CD14-positive monocyte (primary cell): ENCODE measurements around the gene FAM241B. TPM values are rescaled to one million over a fixed set of nuclear protein-coding genes. Genes with fewer than 3 reads are reported as not detected.

Source experiments
- DNase-seq, 3 donors: peaks; one replicate each; pipeline ENCODE4 v3.0.0-alpha.2; 2011 to 2022
- H2AFZ ChIP-seq: 2 replicates; pipeline ENCODE4 v1.6.0; 2012; ENCODE audit warnings: mild to moderate bottlenecking, low read depth, low read length, inconsistent platforms; ENCODE audit not compliant: insufficient read depth, poor library complexity, severe bottlenecking
- H3K27ac ChIP-seq, 2 donors: 1 replicate in 1 of 2; 2 replicates in 1 of 2; pipeline ENCODE4 v1.5.1; 2012 to 2013; ENCODE audit warnings: low read length in 2 of 2, control low read depth in 1 of 2, inconsistent platforms in 1 of 2, low read depth in 1 of 2, mild to moderate bottlenecking in 1 of 2
- H3K27me3 ChIP-seq, 2 donors: one replicate each; pipeline versions ENCODE4 v1.6.0 to v1.6.1; 2011 to 2013; ENCODE audit warnings: low read length in 2 of 2; ENCODE audit not compliant: control insufficient read depth in 2 of 2, insufficient read depth in 2 of 2
- H3K36me3 ChIP-seq, 2 donors: replicated peaks in 1 of 2; 1 replicate in 1 of 2; 2 replicates in 1 of 2; pipeline versions ENCODE4 v1.5.1 to v1.6.1; 2012 to 2013; ENCODE audit warnings: low read length in 2 of 2, control low read depth in 1 of 2, inconsistent platforms in 1 of 2, mild to moderate bottlenecking in 1 of 2; ENCODE audit not compliant: insufficient read depth in 2 of 2, control insufficient read depth in 1 of 2
- H3K4me1 ChIP-seq, 2 donors: 1 replicate in 1 of 2; 2 replicates in 1 of 2; pipeline versions ENCODE4 v1.5.1 to v1.6.1; 2012 to 2013; ENCODE audit warnings: low read length in 2 of 2, control low read depth in 1 of 2, inconsistent platforms in 1 of 2, mild to moderate bottlenecking in 1 of 2, moderate library complexity in 1 of 2; ENCODE audit not compliant: insufficient read depth in 2 of 2, control insufficient read depth in 1 of 2
- H3K4me2 ChIP-seq: replicated peaks from 2 replicates; pipeline ENCODE3; 2012; ENCODE audit warnings: low read length, moderate library complexity, mild to moderate bottlenecking; ENCODE audit not compliant: poor library complexity, severe bottlenecking; ENCODE audit errors: extremely low read depth
- H3K4me3 ChIP-seq, 3 experiments: fragments of 200-600 bp in 1 of 3; sonication (generic) in 1 of 3; replicated peaks in 1 of 3; 1 replicate in 2 of 3; 2 replicates in 1 of 3; pipeline ENCODE4 v1.5.1; 2011 to 2013; ENCODE audit warnings: low read length in 3 of 3, mild to moderate bottlenecking in 3 of 3, control low read depth in 2 of 3, low read depth in 2 of 3, inconsistent platforms in 1 of 3, moderate library complexity in 1 of 3
- H3K79me2 ChIP-seq: 2 replicates; pipeline ENCODE4 v1.6.0; 2012; ENCODE audit warnings: mild to moderate bottlenecking, control low read depth, inconsistent platforms, low read length, moderate library complexity; ENCODE audit not compliant: insufficient read depth
- H3K9ac ChIP-seq: 2 replicates; pipeline ENCODE4 v1.6.0; 2017; ENCODE audit warnings: low read length, mild to moderate bottlenecking; ENCODE audit not compliant: insufficient read depth, poor library complexity, severe bottlenecking
- H3K9me3 ChIP-seq, 2 donors: replicated peaks in 1 of 2; 1 replicate in 1 of 2; 2 replicates in 1 of 2; pipeline versions ENCODE4 v1.5.1 to v1.6.1; 2012 to 2013; ENCODE audit warnings: low read length in 2 of 2, control low read depth in 1 of 2; ENCODE audit not compliant: control insufficient read depth in 1 of 2, insufficient read depth in 1 of 2
- H4K20me1 ChIP-seq: 2 replicates; pipeline ENCODE4 v1.6.0; 2012; ENCODE audit warnings: mild to moderate bottlenecking, low read length, control low read depth, moderate library complexity; ENCODE audit not compliant: insufficient read depth
- H3K27ac Mint-ChIP-seq, 7 donors: one replicate each; pipeline ENCODE4 v1.8.0; 2020; ENCODE audit warnings: mild to moderate bottlenecking in 7 of 7, mixed read lengths in 7 of 7, moderate library complexity in 6 of 7, inconsistent platforms in 2 of 7
- H3K27me3 Mint-ChIP-seq, 3 donors: one replicate each; pipeline ENCODE4 v1.8.0; 2021 to 2022; ENCODE audit warnings: low read depth in 3 of 3, mild to moderate bottlenecking in 3 of 3, mixed read lengths in 3 of 3, moderate library complexity in 3 of 3, inconsistent platforms in 1 of 3
- H3K36me3 Mint-ChIP-seq, 2 donors: one replicate each; pipeline ENCODE4 v1.8.0; 2020; ENCODE audit warnings: mixed read lengths in 2 of 2, inconsistent platforms in 1 of 2, mild to moderate bottlenecking in 1 of 2
- H3K4me1 Mint-ChIP-seq: one replicate; pipeline ENCODE4 v1.8.0; 2020; ENCODE audit warnings: mild to moderate bottlenecking, mixed read lengths
- H3K4me3 Mint-ChIP-seq, 2 donors: one replicate each; pipeline ENCODE4 v1.8.0; 2020; ENCODE audit warnings: mild to moderate bottlenecking in 2 of 2, mixed read lengths in 2 of 2, moderate library complexity in 1 of 2
- H3K9me3 Mint-ChIP-seq, 7 donors: one replicate each; pipeline ENCODE4 v1.8.0; 2020 to 2022; ENCODE audit warnings: mixed read lengths in 7 of 7, mild to moderate bottlenecking in 6 of 7, moderate library complexity in 6 of 7, inconsistent platforms in 2 of 7
- WGBS: methylation state at CpG from one replicate; pipeline ENCODE4 v1.1.5; 2013; ENCODE audit warnings: missing lambda C conversion rate; ENCODE audit not compliant: insufficient coverage; 5-methylcytosine and 5-hydroxymethylcytosine counted together
- intact Hi-C, 2 donors: fragments of 100-400 bp; cut with micrococcal nuclease; formaldehyde crosslinking; loops; one replicate each; pipeline versions ENCODE4 v1.15.0 to v1.15.1; 2023
- polyA plus RNA-seq, 3 donors: library from polyadenylated mRNA; depleted of rRNA in 1 of 3; unstranded in 2 of 3; stranded (reverse) in 1 of 3; fragments of 300-500 nt in 2 of 3; fragments of >200 nt in 1 of 3; fragmentation: Illumina TruSeq in 2 of 3; gene quantifications; 1 replicate in 2 of 3; 2 replicates in 1 of 3; pipeline ENCODE4 v1.2.3, GENCODE V29; 2012 to 2021
- TF ChIP-seq, protein P1 (sequence below): fragments of 200-600 bp; IDR thresholded peaks from one replicate; pipeline ENCODE4 v1.8.0; 2022; ENCODE audit warnings: antibody characterized with exemption, mild to moderate bottlenecking

FAM241B gene
- polyA plus RNA-seq, 3 donors = not detected

DNA sequence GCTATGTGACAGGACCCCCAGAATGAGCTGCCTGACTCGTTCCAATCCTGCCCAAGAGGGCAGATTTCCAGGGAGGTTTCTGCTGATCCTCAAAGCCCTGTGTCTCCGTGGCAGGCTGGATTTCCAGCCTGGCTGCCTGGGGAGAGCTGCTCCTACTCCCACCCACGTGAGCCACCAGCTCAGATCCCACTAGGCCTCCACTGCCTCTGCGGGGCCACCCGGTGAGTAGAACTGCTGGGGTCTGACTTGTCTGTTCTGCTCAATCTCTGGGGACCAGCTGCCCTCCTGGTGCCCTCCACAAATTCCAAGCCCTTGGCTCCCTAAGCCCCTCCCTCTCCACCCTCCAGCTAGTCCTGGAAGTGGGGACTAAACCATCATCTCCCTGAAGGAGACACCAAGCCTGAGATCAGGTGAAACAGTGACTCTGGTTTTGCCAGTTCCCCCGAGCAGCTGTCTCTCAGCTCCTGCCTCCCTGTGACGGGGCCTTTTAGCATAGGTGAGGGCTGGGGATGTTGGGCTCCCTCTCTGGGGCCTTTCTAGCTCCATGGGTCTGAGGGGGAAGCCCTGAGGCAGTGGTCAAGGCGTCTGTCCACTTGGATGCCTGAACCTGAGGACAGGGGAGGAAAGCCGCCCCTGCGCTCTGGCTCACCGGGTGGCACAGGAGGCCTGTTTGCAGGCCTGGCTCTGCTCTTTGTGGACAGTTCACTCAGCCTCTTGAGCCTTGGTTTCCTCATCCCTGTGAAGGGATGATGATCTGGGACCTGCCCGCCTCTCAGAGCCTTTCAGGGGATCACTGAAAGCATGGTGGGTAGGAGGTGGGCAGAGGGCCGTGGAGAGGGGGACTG is 5.6 kb downstream of the FAM241B start:
- Mint-ChIP-seq H3K36me3 (no peaks in the 10 kb centered on the region), H3K27me3 (peaks cover 10 to 21% (median 12%) of the 10 kb centered on the region in 3 donors), H3K9me3 (no peaks in the 10 kb centered on the region), H3K27ac (no peak overlapping the region), H3K4me3 (no peak overlapping the region), H3K4me1 (peaks cover 5% of the 10 kb centered on the region)
- Histone ChIP-seq H4K20me1 (no peaks in the 10 kb centered on the region), H3K9me3 (no peaks in the 10 kb centered on the region), H3K27me3 (peaks cover 0 to 9% of the 10 kb centered on the region in 2 donors), H3K27ac (no peak overlapping the region), H3K9ac (no peak overlapping the region), H3K4me1 (no peaks in the 10 kb centered on the region), H3K36me3 (no peaks in the 10 kb centered on the region), H3K4me3 (no peak overlapping the region), H3K4me2 (no peak overlapping the region), H2AFZ (no peak overlapping the region), H3K79me2 (no peaks in the 10 kb centered on the region)
- intact Hi-C loops = loop anchor here (5.0 kb wide), 1 partner anchor 118 kb away; no protein-coding TSS in a partner anchor
- no peak for DNase-seq
- WGBS = 80% methylated on average over 12 of the region's 13 CpGs
- TF ChIP-seq, protein P1, sequence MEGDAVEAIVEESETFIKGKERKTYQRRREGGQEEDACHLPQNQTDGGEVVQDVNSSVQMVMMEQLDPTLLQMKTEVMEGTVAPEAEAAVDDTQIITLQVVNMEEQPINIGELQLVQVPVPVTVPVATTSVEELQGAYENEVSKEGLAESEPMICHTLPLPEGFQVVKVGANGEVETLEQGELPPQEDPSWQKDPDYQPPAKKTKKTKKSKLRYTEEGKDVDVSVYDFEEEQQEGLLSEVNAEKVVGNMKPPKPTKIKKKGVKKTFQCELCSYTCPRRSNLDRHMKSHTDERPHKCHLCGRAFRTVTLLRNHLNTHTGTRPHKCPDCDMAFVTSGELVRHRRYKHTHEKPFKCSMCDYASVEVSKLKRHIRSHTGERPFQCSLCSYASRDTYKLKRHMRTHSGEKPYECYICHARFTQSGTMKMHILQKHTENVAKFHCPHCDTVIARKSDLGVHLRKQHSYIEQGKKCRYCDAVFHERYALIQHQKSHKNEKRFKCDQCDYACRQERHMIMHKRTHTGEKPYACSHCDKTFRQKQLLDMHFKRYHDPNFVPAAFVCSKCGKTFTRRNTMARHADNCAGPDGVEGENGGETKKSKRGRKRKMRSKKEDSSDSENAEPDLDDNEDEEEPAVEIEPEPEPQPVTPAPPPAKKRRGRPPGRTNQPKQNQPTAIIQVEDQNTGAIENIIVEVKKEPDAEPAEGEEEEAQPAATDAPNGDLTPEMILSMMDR = no peak

DNA sequence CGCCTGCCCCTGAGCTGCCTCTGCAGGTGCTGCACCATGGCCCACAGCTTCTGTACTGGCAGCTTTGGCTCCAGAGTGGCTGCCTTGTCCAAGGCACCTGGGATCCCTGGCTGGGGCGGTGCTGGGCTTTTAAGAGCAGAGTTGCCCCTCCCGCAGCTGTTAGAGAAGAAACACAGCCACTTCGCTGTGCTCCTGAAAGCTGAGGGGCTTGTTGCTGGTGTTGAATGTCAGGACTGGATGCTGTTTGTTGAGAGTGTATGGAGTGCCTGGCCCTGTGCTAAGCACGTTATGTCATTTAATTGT is 6.2 kb downstream of the FAM241B start:
- Histone ChIP-seq H3K27ac (no peak overlapping the region), H4K20me1 (no peaks in the 10 kb centered on the region), H2AFZ (no peak overlapping the region), H3K4me3 (no peak overlapping the region), H3K27me3 (peaks cover 0 to 3% of the 10 kb centered on the region in 2 donors), H3K4me1 (no peaks in the 10 kb centered on the region), H3K4me2 (no peak overlapping the region), H3K79me2 (no peaks in the 10 kb centered on the region), H3K9me3 (no peaks in the 10 kb centered on the region), H3K9ac (no peak overlapping the region), H3K36me3 (no peaks in the 10 kb centered on the region)
- H3K27me3 Mint-ChIP-seq = peaks cover 8 to 15% (median 8%) of the 10 kb centered on the region in 3 donors
- TF ChIP-seq, protein P1 = no peak
- 97% methylated on average over 4 of the region's 5 CpGs for WGBS
- intact Hi-C loops = loop anchor here (5.0 kb wide), 1 partner anchor 119 kb away; no protein-coding TSS in a partner anchor
- DNase-seq = no peak
- H3K27ac Mint-ChIP-seq = no peak overlapping the region
- H3K36me3 Mint-ChIP-seq = no peaks in the 10 kb centered on the region
- no peak overlapping the region for H3K4me3 Mint-ChIP-seq
- peaks cover 5% of the 10 kb centered on the region for H3K4me1 Mint-ChIP-seq
- H3K9me3 Mint-ChIP-seq = no peaks in the 10 kb centered on the region
